GM19455 (cell line): Measurements from ENCODE around the gene GJC1.
"Not testable (repeated sequence)": the region's sequence is repeated elsewhere in the genome, so short reads cannot be mapped to it uniquely, and the experiment has no call there.

Source experiments
- ATAC-seq: cut with Tn5 transposase; IDR thresholded peaks from one replicate; pipeline ENCODE4 v1.9.1; 2021; ENCODE audit not compliant: unreplicated experiment

The GJC1 gene

GRCh38 chr17:44763170-44763569 is 66.9 kb downstream of the GJC1 start:
- ATAC-seq, result no peak

- no peak for ATAC-seq
These were observed 67.9 kb downstream of the GJC1 start for GRCh38 chr17:44761932-44762810.

DNA sequence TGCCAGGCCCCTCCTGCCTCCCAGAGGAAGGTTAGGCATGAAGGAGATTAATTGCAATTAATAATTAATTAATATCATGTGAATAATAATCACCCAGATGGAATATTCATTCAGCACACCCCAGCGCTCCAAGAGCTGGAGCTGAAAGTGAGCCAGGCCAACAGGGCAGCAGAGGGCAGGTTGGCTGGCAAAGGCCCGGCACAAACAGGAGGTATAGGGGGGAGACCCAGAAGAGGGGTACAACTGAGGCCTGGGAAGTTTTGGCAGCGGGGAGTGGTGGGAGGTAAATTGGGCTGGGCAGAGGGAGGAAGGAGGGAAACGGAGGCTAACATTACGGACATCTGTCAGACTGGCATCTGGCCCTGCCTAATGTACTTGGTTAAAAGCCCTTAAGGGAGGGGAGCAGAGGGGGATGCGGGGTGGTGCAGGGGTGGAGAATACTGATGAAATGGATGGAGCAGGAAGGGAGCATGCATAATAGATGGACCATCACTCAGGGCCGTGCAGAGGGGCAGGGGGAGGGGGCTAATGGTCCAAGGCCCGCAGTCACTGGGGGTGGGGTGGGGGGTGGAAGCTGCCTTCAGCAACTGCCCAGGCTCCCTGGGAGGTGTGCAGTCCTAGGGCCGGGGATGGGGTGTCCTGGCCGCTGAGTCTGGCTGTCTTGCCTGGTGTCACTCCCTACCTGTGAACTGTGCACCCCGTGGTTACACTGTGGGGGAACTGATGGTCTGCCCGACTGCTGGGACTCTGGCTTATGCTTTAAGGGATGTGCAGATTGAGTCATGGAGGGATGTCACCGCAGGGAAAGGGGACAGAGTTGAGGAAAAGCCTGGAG is 69.4 kb downstream of the GJC1 start:
- ATAC-seq, result no peak

GRCh38 chr17:44759916-44760243 is 70.2 kb downstream of the GJC1 start:
- no peak for ATAC-seq

DNA sequence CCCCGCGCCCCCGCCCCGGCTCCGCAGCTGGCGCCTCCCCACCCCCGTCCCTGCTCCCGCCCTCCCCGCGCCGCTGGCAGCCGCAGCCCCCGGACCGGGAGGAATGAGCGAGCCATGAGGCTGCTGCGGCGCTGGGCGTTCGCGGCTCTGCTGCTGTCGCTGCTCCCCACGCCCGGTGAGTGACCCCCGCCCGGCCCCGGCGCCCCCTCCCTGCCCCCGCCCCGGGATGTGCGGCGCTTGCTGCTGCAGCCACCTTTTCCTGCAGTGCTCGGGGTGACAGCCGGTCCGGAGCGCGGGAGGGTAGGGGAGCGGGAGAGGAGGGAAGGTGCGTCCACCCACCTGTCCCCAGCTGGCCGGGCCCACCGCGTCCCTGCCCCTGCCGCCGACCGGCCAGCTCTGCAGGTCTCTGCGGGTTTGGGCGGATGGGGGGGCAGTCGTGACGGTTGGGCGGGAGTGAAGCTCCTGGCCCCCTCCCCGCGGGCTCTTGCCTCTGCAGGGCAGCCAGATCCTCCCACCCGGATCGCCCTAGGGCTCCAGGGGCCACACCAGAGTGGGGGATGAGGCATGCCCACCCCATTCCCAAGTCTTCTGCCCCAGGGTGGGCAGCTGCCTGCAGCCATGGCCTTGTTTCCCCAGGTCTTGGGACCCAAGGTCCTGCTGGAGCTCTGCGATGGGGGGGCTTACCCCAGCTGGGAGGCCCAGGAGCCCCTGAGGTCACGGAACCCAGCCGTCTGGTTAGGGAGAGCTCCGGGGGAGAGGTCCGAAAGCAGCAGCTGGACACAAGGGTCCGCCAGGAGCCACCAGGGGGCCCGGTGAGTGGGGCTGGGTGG is 70.8 kb downstream of the GJC1 start:
- no peak for ATAC-seq

DNA sequence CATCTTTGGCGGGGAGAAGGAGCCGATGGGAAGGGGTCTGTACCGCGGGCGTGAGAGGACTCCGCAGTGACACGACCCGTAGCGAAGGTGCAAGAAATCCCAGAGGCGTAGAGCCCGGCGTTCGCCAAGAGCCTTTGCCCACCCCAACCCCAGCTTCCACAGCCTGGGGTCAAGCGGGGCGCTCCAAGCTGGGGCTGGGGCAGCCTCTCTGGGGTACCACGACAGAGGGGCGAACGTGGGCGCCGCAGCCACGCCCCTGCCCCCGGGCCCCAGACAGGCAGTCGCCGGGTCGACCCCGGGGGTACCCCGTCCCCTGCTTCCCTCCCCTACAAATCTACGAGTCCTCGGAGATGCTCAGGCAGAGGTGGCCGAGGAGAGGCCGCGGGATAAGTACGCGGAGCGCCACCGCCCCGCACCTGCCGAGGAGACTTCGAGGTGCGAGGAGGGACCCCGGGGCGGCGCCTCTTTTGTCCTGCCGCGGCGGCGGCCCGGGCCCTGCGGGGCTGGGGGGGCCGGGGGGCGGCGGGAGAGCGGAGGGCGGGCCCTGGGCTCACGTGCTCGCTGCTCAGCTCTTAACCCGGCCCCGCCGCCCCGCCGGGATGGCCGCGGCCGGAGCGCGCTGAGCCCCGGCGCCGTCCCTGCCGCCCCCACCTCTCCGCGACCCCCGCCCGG is 71.5 kb downstream of the GJC1 start, which contains the start of gene ADAM11:
ADAM11 (plus strand) TSS at position 575 of the 672 bp plus-strand sequence. CDS start 212 bp downstream, outside the sequence.
- ATAC-seq, result no peak

- no peak for ATAC-seq
These were observed 72.1 kb downstream of the GJC1 start for GRCh38 chr17:44757918-44758413.

- ATAC-seq, result no peak
These were observed 72.8 kb downstream of the GJC1 start for GRCh38 chr17:44757045-44757917.

DNA sequence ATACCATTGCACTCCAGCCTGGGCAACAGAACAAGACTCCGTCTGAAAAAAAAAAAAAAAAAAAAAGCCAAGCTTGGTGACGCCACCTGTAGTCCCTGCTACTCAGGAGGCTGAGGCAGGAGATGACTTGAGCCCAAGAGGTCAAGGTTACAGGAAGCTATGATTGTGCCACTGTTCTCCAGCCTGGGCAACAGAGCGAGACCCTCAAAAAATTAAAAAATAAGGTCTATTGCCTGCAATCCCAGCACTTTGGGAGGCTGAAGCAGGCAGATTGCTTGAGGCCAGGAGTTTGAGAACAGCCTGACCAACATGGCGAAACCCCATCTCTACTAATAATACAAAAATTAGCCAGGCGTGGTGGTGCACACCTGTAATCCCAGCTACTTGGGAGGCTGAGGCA is 74.9 kb downstream of the GJC1 start:
- ATAC-seq, result not testable (repeated sequence)

DNA sequence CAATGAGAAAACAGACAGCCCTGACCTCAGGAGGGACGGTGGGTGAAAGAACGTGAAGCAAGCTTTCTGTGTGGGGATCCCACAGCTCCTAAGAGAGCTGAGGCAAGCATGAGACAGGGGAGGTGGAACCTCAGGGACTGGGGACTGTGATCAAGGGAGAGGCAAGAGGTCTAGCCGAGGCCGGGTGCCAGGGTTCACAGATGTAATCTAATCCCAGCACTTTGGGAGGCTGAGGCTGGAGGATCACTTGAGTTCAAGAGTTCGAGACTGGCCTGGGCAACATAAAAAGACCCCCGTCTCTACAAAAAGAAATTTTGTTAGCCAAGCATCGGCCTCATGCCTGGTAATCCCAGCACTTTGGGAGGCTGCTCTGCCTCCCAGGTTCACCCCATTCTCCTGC is 75.8 kb downstream of the GJC1 start:
- ATAC-seq, result no peak

DNA sequence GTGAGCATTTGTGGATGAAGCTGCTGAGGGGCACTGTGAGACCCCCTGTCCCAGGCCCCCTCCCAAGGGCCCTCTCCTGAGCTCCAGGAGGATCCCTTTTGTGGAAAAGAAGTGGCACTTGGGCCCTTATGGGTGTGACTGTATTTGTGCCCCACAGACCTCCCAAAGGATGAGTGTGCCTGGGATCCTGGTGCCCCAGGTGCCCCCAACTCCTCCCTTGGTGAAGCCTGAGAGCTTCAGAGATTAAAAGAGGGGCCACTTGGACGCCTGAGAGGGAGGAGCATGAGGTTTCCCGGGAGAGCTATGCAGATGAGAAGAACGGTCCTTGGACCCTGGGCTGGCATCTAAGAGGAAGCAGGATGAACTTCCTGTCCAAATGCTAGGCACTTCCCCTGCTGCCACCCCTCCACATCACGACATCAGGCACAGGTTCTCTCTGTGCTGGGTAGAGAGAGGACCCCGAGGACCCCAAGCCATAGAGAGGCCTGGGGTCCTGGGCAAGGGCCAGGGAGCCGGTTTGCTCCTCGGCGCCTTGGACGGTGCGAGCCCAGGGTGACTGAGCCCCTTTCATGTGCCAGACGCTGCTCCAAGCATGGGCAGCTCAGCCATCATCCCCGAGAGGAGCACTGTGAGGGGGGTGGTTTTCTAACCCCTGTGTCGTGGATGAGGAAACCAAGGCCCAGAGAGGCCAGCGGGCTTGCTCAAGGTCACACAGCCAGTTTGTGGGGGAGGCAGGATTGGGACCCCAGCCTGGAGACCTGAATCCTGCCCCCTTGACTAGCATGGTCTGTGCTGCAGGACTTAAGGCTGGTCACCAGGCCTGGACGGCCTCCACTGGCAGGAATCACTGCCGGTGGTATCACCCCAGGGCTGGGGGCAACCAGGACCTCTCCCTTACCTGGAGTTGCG is 76.9 kb downstream of the GJC1 start:
- ATAC-seq, result no peak

DNA sequence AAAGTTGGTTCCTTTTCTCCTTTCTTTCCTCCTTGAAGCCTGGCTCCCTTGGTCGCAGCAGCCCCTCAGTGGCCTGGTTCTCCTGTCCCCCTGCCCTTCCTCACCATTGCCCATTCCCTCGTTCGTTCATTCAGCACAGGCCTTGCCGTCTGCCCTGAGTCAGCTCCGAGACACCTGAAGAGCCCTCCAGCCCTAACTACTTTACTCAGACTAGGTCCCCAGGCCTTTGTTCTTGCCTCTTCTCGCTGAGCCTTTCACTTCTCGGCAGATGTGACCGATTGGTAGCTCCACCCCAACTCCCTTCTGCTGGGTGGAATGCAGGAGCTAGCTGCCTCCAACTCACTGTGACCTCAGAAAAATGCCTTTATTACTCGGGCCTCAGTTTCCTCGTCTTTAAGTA is 78.3 kb downstream of the GJC1 start:
- no peak for ATAC-seq

- ATAC-seq, result no peak
These were observed 78.8 kb downstream of the GJC1 start for GRCh38 chr17:44751331-44751730.

DNA sequence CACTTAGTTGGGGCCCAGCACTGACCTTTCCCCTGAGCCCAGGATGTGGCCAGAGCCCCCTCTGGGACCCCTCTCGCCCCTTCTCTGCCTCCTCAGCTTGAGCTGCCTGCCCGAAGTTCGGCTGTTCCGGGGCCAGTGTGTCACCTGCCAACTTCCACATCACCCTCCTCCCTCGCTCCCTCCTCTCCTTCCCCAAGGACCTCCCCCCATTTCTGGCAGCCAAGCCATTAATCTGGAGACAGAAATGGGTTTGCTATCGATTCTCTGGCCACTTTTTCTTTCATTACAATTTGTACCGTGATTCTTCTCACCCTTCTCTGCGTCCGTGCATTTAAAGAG is 80.1 kb downstream of the GJC1 start:
- no peak for ATAC-seq

GRCh38 chr17:44749076-44749979 is 80.8 kb downstream of the GJC1 start:
- no peak for ATAC-seq
